ENCODE results near the gene OSBPL10. TPM values are rescaled to one million over a fixed set of nuclear protein-coding genes. Genes with fewer than 3 reads are reported as not detected.
A peak's percentile ranks its signal among the peaks of the same experiment; 100 is the strongest.

OSBPL10 gene
- total RNA-seq, 1 donor from 2014 or later, result 52.7 TPM

- H3K4me1 ChIP-seq (ENCODE audit: insufficient read depth, low read length), result no peaks in the 10 kb centered on the region
- DNase-seq (ENCODE audit: low read depth), result no peak
- peaks cover 6% of the 10 kb centered on the region for H4K20me1 ChIP-seq (ENCODE audit: insufficient read depth, low read length)
- H3K4me2 ChIP-seq (ENCODE audit: low read length), result no peak overlapping the region
- H2AFZ ChIP-seq (ENCODE audit: low read depth, low read length), result no peak overlapping the region
- H3K27me3 Mint-ChIP-seq (ENCODE audit: low read depth, unreplicated experiment), result no peaks in the 10 kb centered on the region
- H3K36me3 ChIP-seq (ENCODE audit: insufficient read depth, low read length), result no peaks in the 10 kb centered on the region
- no peaks in the 10 kb centered on the region for H3K27me3 ChIP-seq (ENCODE audit: insufficient read depth, low read length)
- H3K4me3 Mint-ChIP-seq (ENCODE audit: unreplicated experiment), result no peak overlapping the region
- peak overlapping the region; percentile 54 for H3K27ac Mint-ChIP-seq (ENCODE audit: unreplicated experiment)
- no peak for FAIRE-seq
- H3K9me3 ChIP-seq (ENCODE audit: insufficient read depth, low read depth, low read length), result no peaks in the 10 kb centered on the region
- H3K9me3 Mint-ChIP-seq (ENCODE audit: unreplicated experiment), result no peaks in the 10 kb centered on the region
- no peak overlapping the region for H3K4me3 ChIP-seq (ENCODE audit: insufficient read depth, low read depth, low read length)
- peaks cover 30% of the 10 kb centered on the region for H3K4me1 Mint-ChIP-seq (ENCODE audit: low read depth, unreplicated experiment)
- TF ChIP-seq CTCF (IDR thresholded peaks at IDR 0.05; ENCODE audit: insufficient read depth, low read depth, low read length) (no peak), EZH2 (IDR thresholded peaks at IDR 0.05; ENCODE audit: insufficient read depth, low read length) (no peak)
- no peak overlapping the region for H3K27ac ChIP-seq (ENCODE audit: low read depth, low read length)
- peaks cover 13% of the 10 kb centered on the region for H3K36me3 Mint-ChIP-seq (ENCODE audit: low read depth, unreplicated experiment)
- no peaks in the 10 kb centered on the region for H3K79me2 ChIP-seq (ENCODE audit: insufficient read depth, low read length)
- no peak overlapping the region for H3K9ac ChIP-seq (ENCODE audit: low read length)
Measured at GRCh38 chr3:31832551-31832950, 148.5 kb downstream of the OSBPL10 start.

GRCh38 chr3:31831591-31831990 is 149.5 kb downstream of the OSBPL10 start:
- H3K27ac ChIP-seq (ENCODE audit: low read depth, low read length), result no peak overlapping the region
- no peaks in the 10 kb centered on the region for H3K27me3 ChIP-seq (ENCODE audit: insufficient read depth, low read length)
- no peak overlapping the region for H3K4me3 Mint-ChIP-seq (ENCODE audit: unreplicated experiment)
- no peak overlapping the region for H2AFZ ChIP-seq (ENCODE audit: low read depth, low read length)
- H3K27ac Mint-ChIP-seq (ENCODE audit: unreplicated experiment), result no peak overlapping the region
- peaks cover 13% of the 10 kb centered on the region for H3K36me3 Mint-ChIP-seq (ENCODE audit: low read depth, unreplicated experiment)
- no peaks in the 10 kb centered on the region for H3K36me3 ChIP-seq (ENCODE audit: insufficient read depth, low read length)
- no peak for TF ChIP-seq EZH2 (IDR thresholded peaks at IDR 0.05; ENCODE audit: insufficient read depth, low read length)
- TF ChIP-seq CTCF (IDR thresholded peaks at IDR 0.05; ENCODE audit: insufficient read depth, low read depth, low read length), result no peak
- H3K4me3 ChIP-seq (ENCODE audit: insufficient read depth, low read depth, low read length), result no peak overlapping the region
- DNase-seq (ENCODE audit: low read depth), result no peak
- no peaks in the 10 kb centered on the region for H3K4me1 ChIP-seq (ENCODE audit: insufficient read depth, low read length)
- no peaks in the 10 kb centered on the region for H3K9me3 Mint-ChIP-seq (ENCODE audit: unreplicated experiment)
- no peak overlapping the region for H3K4me2 ChIP-seq (ENCODE audit: low read length)
- H3K79me2 ChIP-seq (ENCODE audit: insufficient read depth, low read length), result no peaks in the 10 kb centered on the region
- no peaks in the 10 kb centered on the region for H3K27me3 Mint-ChIP-seq (ENCODE audit: low read depth, unreplicated experiment)
- H4K20me1 ChIP-seq (ENCODE audit: insufficient read depth, low read length), result peaks cover 4% of the 10 kb centered on the region
- H3K9ac ChIP-seq (ENCODE audit: low read length), result no peak overlapping the region
- FAIRE-seq, result no peak
- peaks cover 25% of the 10 kb centered on the region for H3K4me1 Mint-ChIP-seq (ENCODE audit: low read depth, unreplicated experiment)
- no peaks in the 10 kb centered on the region for H3K9me3 ChIP-seq (ENCODE audit: insufficient read depth, low read depth, low read length)

- TF ChIP-seq CTCF (IDR thresholded peaks at IDR 0.05; ENCODE audit: insufficient read depth, low read depth, low read length) (no peak), EZH2 (IDR thresholded peaks at IDR 0.05; ENCODE audit: insufficient read depth, low read length) (no peak)
- no peak overlapping the region for H2AFZ ChIP-seq (ENCODE audit: low read depth, low read length)
- FAIRE-seq, result no peak
- no peaks in the 10 kb centered on the region for H3K27me3 ChIP-seq (ENCODE audit: insufficient read depth, low read length)
- Mint-ChIP-seq H3K4me3 (ENCODE audit: unreplicated experiment) (no peak overlapping the region), H3K27ac (ENCODE audit: unreplicated experiment) (no peak overlapping the region), H3K27me3 (ENCODE audit: low read depth, unreplicated experiment) (no peaks in the 10 kb centered on the region), H3K9me3 (ENCODE audit: unreplicated experiment) (no peaks in the 10 kb centered on the region), H3K36me3 (ENCODE audit: low read depth, unreplicated experiment) (peaks cover 13% of the 10 kb centered on the region), H3K4me1 (ENCODE audit: low read depth, unreplicated experiment) (peaks cover 20% of the 10 kb centered on the region)
- DNase-seq (ENCODE audit: low read depth), result no peak
- no peak overlapping the region for H3K9ac ChIP-seq (ENCODE audit: low read length)
- H4K20me1 ChIP-seq (ENCODE audit: insufficient read depth, low read length), result no peaks in the 10 kb centered on the region
- H3K9me3 ChIP-seq (ENCODE audit: insufficient read depth, low read depth, low read length), result no peaks in the 10 kb centered on the region
- H3K4me2 ChIP-seq (ENCODE audit: low read length), result no peak overlapping the region
- no peak overlapping the region for H3K4me3 ChIP-seq (ENCODE audit: insufficient read depth, low read depth, low read length)
- no peaks in the 10 kb centered on the region for H3K79me2 ChIP-seq (ENCODE audit: insufficient read depth, low read length)
- no peaks in the 10 kb centered on the region for H3K4me1 ChIP-seq (ENCODE audit: insufficient read depth, low read length)
- no peaks in the 10 kb centered on the region for H3K36me3 ChIP-seq (ENCODE audit: insufficient read depth, low read length)
- no peak overlapping the region for H3K27ac ChIP-seq (ENCODE audit: low read depth, low read length)
Measured at GRCh38 chr3:31829826-31830426, 151.1 kb downstream of the OSBPL10 start.

Measured in astrocyte (in vitro differentiated cells and primary cell).